GM12878 (cell line): Measurements from ENCODE around the gene RCC2. TPM values are rescaled to one million over a fixed set of nuclear protein-coding genes. Genes with fewer than 3 reads are reported as not detected.

Experiments
- ATAC-seq: fragments of 200-7000 bp; cut with Tn5 transposase; 3 replicates; pipeline ENCODE4 v1.9.1; 2020; ENCODE audit warnings: mild to moderate bottlenecking, moderate library complexity
- BruUV-seq: library from RNA; stranded (reverse); fragments of 400-500 nt; replicated peaks from 2 replicates; lab custom pipeline; 2021; lab: Mats Ljungman, UMichigan
- CTCF ChIA-PET: fragments of 300-600 bp; sonication (Branson Sonifier 250); formaldehyde crosslinking; extraction: SDS; loops from one replicate; lab custom pipeline; 2021; ENCODE audit warnings: inconsistent platforms; lab: Yijun Ruan, JAX
- POLR2A ChIA-PET: fragments of 350-600 bp; formaldehyde crosslinking; extraction: SDS; loops from one replicate; lab custom pipeline; 2021; ENCODE audit warnings: inconsistent platforms; lab: Charles Lee
- RAD21 ChIA-PET: fragments of 300-600 bp; sonication (Branson Sonifier 250); formaldehyde crosslinking; loops from one replicate; lab custom pipeline; 2023; ENCODE audit warnings: antibody characterized with exemption; ENCODE audit not compliant: unreplicated experiment; lab: Charles Lee
- SMC1A ChIA-PET: fragments of 300-600 bp; sonication (Branson Sonifier 250); formaldehyde crosslinking; loops from one replicate; lab custom pipeline; 2023; ENCODE audit not compliant: unreplicated experiment, uncharacterized antibody; lab: Charles Lee
- DNase-seq: peaks from one replicate; pipeline ENCODE4 v3.0.0-alpha.2; 2011; ENCODE audit warnings: low read depth, low spot score
- FAIRE-seq: peaks from 3 replicates; lab custom pipeline; 2011; peaks lifted over from hg19 to GRCh38; lab: Jason Lieb, UNC
- H2AFZ ChIP-seq: 2 replicates; pipeline ENCODE4 v1.6.0; 2011; ENCODE audit warnings: low read depth, low read length, control low read depth; ENCODE audit not compliant: control insufficient read depth
- H3K27ac ChIP-seq: 2 replicates; pipeline ENCODE4 v1.5.1; 2011; ENCODE audit warnings: control low read depth; ENCODE audit not compliant: control insufficient read depth, insufficient read depth
- H3K27me3 ChIP-seq, 2 experiments: replicated peaks in 1 of 2; 2 replicates each; pipeline versions ENCODE4 v1.6.0 to v1.6.1; 2011; ENCODE audit warnings: low read length in 1 of 2; ENCODE audit not compliant: control insufficient read depth in 2 of 2, insufficient read depth in 2 of 2
- H3K36me3 ChIP-seq, 2 experiments: 2 replicates each; pipeline ENCODE4 v1.5.1; 2011; ENCODE audit warnings: low read length in 1 of 2; ENCODE audit not compliant: control insufficient read depth in 2 of 2, insufficient read depth in 2 of 2
- H3K4me1 ChIP-seq: 2 replicates; pipeline ENCODE4 v1.6.1; 2011; ENCODE audit warnings: mild to moderate bottlenecking, low read length, moderate library complexity, mixed read lengths; ENCODE audit not compliant: control insufficient read depth, insufficient read depth
- H3K4me2 ChIP-seq: 2 replicates; pipeline ENCODE4 v1.6.0; 2011; ENCODE audit warnings: control low read depth; ENCODE audit not compliant: control insufficient read depth, insufficient read depth
- H3K4me3 ChIP-seq: fragments of 200-600 bp; sonication (generic); 2 replicates; pipeline ENCODE4 v1.5.1; 2016
- H3K79me2 ChIP-seq: 2 replicates; pipeline ENCODE4 v1.6.0; 2011; ENCODE audit warnings: low read length; ENCODE audit not compliant: control insufficient read depth, insufficient read depth
- H3K9ac ChIP-seq: 2 replicates; pipeline ENCODE4 v1.8.0; 2011; ENCODE audit warnings: low read length, control low read depth, mixed read lengths; ENCODE audit not compliant: control insufficient read depth, insufficient read depth
- H3K9me3 ChIP-seq: replicated peaks from 3 replicates; pipeline ENCODE4 v1.5.1; 2011; ENCODE audit warnings: mild to moderate bottlenecking, low read length; ENCODE audit not compliant: control insufficient read depth, insufficient read depth
- H4K20me1 ChIP-seq: 2 replicates; pipeline ENCODE4 v1.6.0; 2011; ENCODE audit not compliant: control insufficient read depth, insufficient read depth
- ATF7 ChIP-seq: fragments of 450-650 bp; IDR thresholded peaks from 2 replicates; pipeline ENCODE4 v1.6.1; 2016; ENCODE audit warnings: low read depth, mild to moderate bottlenecking
- BCL3 ChIP-seq: IDR thresholded peaks from 2 replicates; pipeline ENCODE4 v1.6.1; 2011; ENCODE audit warnings: borderline replicate concordance, low read depth, mild to moderate bottlenecking, moderate library complexity, low read length; ENCODE audit not compliant: insufficient read depth, poor library complexity, severe bottlenecking
- CBX3 ChIP-seq: fragments of 200-600 bp; sonication (generic); IDR thresholded peaks from 2 replicates; pipeline ENCODE4 v1.6.1; 2016; ENCODE audit warnings: low read depth, borderline replicate concordance
- GABPA ChIP-seq: IDR thresholded peaks from 2 replicates; pipeline ENCODE4 v1.6.1; 2014; ENCODE audit warnings: antibody characterized with exemption, low read depth, mild to moderate bottlenecking, inconsistent platforms
- HCFC1 ChIP-seq: fragments of 150-350 bp; IDR thresholded peaks from 2 replicates; pipeline ENCODE4 v1.6.1; 2014; ENCODE audit warnings: low read length
- HDAC6 ChIP-seq: fragments of 200-600 bp; sonication (generic); IDR thresholded peaks from one replicate; pipeline ENCODE4 v1.8.0; 2017; ENCODE audit warnings: antibody characterized with exemption; ENCODE audit not compliant: unreplicated experiment
- HDGF ChIP-seq: fragments of 450-650 bp; IDR thresholded peaks from 2 replicates; pipeline ENCODE4 v1.6.1; 2016; ENCODE audit warnings: antibody characterized with exemption
- MTA3 ChIP-seq: IDR thresholded peaks from 2 replicates; pipeline ENCODE4 v1.6.1; 2012; ENCODE audit warnings: low read length, inconsistent platforms, borderline replicate concordance
- NKRF ChIP-seq: fragments of 450-650 bp; conservative IDR thresholded peaks from 2 replicates; pipeline ENCODE4 v1.6.1; 2017; ENCODE audit warnings: mild to moderate bottlenecking, moderate library complexity
- POLR2AphosphoS2 ChIP-seq: IDR thresholded peaks from 2 replicates; pipeline ENCODE4 v1.6.1; 2011; ENCODE audit warnings: low read depth, mild to moderate bottlenecking, low read length, improper control_type of control experiment, moderate library complexity
- RCOR1 ChIP-seq: conservative IDR thresholded peaks from 2 replicates; pipeline ENCODE4 v1.6.1; 2012; ENCODE audit warnings: low read depth, low read length, improper control_type of control experiment
- SRF ChIP-seq, 2 experiments: IDR thresholded peaks; 2 replicates each; pipeline ENCODE4 v1.6.1; 2011; ENCODE audit warnings: low read depth in 2 of 2, low read length in 2 of 2, mild to moderate bottlenecking in 1 of 2, moderate library complexity in 1 of 2
- ZNF384 ChIP-seq: IDR thresholded peaks from 2 replicates; pipeline ENCODE4 v1.6.1; 2012; ENCODE audit warnings: low read depth, mild to moderate bottlenecking, low read length, improper control_type of control experiment, borderline replicate concordance
- ZNF687 ChIP-seq: fragments of 450-650 bp; IDR thresholded peaks from 2 replicates; pipeline ENCODE4 v1.6.1; 2017; ENCODE audit warnings: mild to moderate bottlenecking, moderate library complexity
- WGBS: methylation state at CpG from one replicate; pipeline ENCODE4 v1.1.6; 2016; ENCODE audit warnings: low lambda C conversion rate; ENCODE audit not compliant: insufficient replicate concordance, insufficient coverage; ENCODE audit errors: missing lambda C conversion rate; 5-methylcytosine and 5-hydroxymethylcytosine counted together
- in situ Hi-C: fragments of 300-500 bp; cut with MboI; formaldehyde crosslinking; loops from 9 replicates; pipeline ENCODE4 v1.14.3; 2018; ENCODE audit warnings: mixed read lengths
- intact Hi-C: fragments of 100-400 bp; cut with micrococcal nuclease; formaldehyde crosslinking; loops from one replicate; pipeline ENCODE4 v1.14.2; 2022; ENCODE audit not compliant: unreplicated experiment
- polyA plus RNA-seq, 11 experiments: library from polyadenylated mRNA; depleted of rRNA in 4 of 11; unstranded in 6 of 11; stranded (reverse) in 5 of 11; fragments of >200 nt; fragmentation: Nextera tagmentation in 4 of 11; fragmentation: Illumina TruSeq in 1 of 11; extraction: Ambion mirVana in 4 of 11; extraction: Trizol in 1 of 11; gene quantifications; 1 replicate in 1 of 11; 2 replicates in 10 of 11; pipeline versions ENCODE4 v1.2.1 to v1.2.3, GENCODE V29; 2011 to 2016; ENCODE audit warnings: inconsistent platforms in 2 of 11, missing spikeins in 2 of 11, low read depth in 1 of 11
- total RNA-seq, 4 experiments: library from RNA; depleted of rRNA in 3 of 4; stranded (reverse); fragments of >200 nt in 3 of 4; fragmentation: Illumina TruSeq in 1 of 4; extraction: Trizol in 1 of 4; gene quantifications; 2 replicates each; pipeline versions ENCODE4 v1.2.1 to v1.2.3, GENCODE V29; 2013 to 2021

The RCC2 gene
- total and polyA plus RNA-seq, 10 of the 15 experiments (the other 5 are each of a cell fraction or from before 2014, with no cell fraction given) = 10.7 to 176 (median 85.5) TPM

- TF ChIP-seq GABPA (no peak), HDAC6 (no peak), NKRF (no peak), RCOR1 (no peak), BCL3 (no peak)
- TF ChIP-seq, all 136 proteins: peak for 0
Measured at GRCh38 chr1:17442841-17443240, 3.4 kb upstream of the RCC2 start (continued).

- 0 out of 2 replicates have a peak overlapping the region, but pooled peaks have one; percentile 59 for H3K4me2 ChIP-seq
- no peak overlapping the region for H3K4me3 ChIP-seq
- H3K79me2 ChIP-seq = peaks cover 20% of the 10 kb centered on the region
- DNase-seq (no peak), FAIRE-seq (no peak), ATAC-seq (no peak)
- no peaks in the 10 kb centered on the region for H3K9me3 ChIP-seq
- no peak for TF ChIP-seq ZNF687
- no peak for TF ChIP-seq ZNF384
- no peak for TF ChIP-seq SRF (IDR thresholded peaks at IDR 0.05; ENCODE audit: low read depth in 2 of 2, low read length in 2 of 2)
- no peak for TF ChIP-seq HDGF
- no peak for TF ChIP-seq ATF7
- no peak for TF ChIP-seq HCFC1
- TF ChIP-seq CBX3 = no peak
- TF ChIP-seq POLR2AphosphoS2 = no peak
- TF ChIP-seq MTA3 = no peak
- CTCF ChIA-PET = interaction anchor here (1.3 to 1.4 kb wide), 2 partner anchors 10 kb away, joined by 3 to 4 read pairs; no protein-coding TSS in a partner anchor
- intact Hi-C loops (no loop called here), in situ Hi-C loops (no loop called here)
- no peak overlapping the region for H2AFZ ChIP-seq
- WGBS = 91% methylated on average over 4 of the region's 4 CpGs
- H4K20me1 ChIP-seq = 0 out of 2 replicates have a peak, but pooled peaks cover 3% of the 10 kb centered on the region
- no peak overlapping the region for H3K9ac ChIP-seq
- H3K36me3 ChIP-seq = 0 out of 4 replicates have a peak, but pooled peaks cover 0 to under 1% of the 10 kb centered on the region in 2 experiments
- BruUV-seq = no TSS peak
- RAD21 ChIA-PET = interaction anchor here (1.0 kb wide), 1 partner anchor 10 kb away, joined by 3 read pairs; no protein-coding TSS in a partner anchor
- peaks cover 17% of the 10 kb centered on the region for H3K4me1 ChIP-seq
- no peak overlapping the region for H3K27ac ChIP-seq
- no peaks in the 10 kb centered on the region for H3K27me3 ChIP-seq
- POLR2A ChIA-PET = no interaction called here
- SMC1A ChIA-PET = interaction anchor here (0.7 to 1.0 kb wide), 2 partner anchors 10 to 36 kb away, joined by 3 read pairs; no protein-coding TSS in a partner anchor
Measured at GRCh38 chr1:17441993-17442357, 2.5 kb upstream of the RCC2 start.
